Activated CD8-positive, alpha-beta memory T cell treated with anti-CD3 and anti-CD28 coated beads, Interleukin-2, amount 50 U/mL, for 1 hour (primary cell): Measurements from ENCODE around the gene ITGAD.

Experiments
- DNase-seq: peaks from one replicate; pipeline ENCODE4 v3.0.0-alpha.2; 2020; ENCODE audit errors: extremely low read depth

Gene ITGAD

DNA sequence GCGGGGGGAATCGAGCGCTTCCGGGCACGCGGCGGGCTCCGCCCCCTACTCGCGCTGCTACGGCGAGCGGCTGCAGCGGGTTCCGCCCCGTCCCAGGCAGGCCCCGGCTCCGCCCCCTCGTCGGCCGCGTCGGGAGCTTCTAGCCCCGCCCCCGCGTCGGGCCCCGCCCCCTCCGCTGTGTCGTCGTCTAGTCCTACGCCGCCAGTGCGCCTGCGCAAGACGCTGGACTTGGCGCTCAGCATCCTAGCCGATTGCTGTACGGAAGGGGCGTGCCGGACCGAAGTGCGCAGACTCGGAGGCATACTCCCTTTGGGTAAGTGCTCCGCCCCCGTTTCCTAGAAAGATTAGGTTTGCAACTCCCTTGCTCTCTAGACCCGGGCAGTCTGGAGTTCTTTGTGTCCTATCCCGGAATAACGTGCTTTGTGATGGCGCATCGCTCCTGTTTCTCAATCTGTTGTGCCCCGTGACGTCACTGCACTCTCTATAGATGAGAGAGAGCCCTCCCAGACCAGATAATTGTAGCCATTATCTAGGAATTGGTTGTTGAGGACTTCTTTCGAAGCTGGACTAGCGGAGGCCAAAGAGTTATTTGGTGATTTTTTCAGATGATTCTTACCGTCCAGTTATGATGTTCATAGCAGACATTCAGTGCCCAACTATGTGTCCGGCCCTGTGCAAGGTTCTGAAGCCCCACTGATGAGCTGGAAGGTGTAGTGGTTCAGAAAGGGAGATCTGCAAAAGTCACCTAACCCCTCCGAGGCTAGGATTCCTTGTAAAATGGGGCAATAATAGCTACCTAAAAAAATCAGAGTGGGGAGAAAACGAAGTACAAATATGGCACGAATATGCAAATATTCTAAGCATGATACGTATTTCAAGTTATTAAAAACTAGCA is 66.8 kb downstream of the ITGAD start:
- DNase-seq, result peak; percentile 100

- no peak for DNase-seq
Measured at GRCh38 chr16:31460582-31461002, 67.5 kb downstream of the ITGAD start.

- no peak for DNase-seq
Measured at GRCh38 chr16:31461201-31461920, 68.2 kb downstream of the ITGAD start.

DNA sequence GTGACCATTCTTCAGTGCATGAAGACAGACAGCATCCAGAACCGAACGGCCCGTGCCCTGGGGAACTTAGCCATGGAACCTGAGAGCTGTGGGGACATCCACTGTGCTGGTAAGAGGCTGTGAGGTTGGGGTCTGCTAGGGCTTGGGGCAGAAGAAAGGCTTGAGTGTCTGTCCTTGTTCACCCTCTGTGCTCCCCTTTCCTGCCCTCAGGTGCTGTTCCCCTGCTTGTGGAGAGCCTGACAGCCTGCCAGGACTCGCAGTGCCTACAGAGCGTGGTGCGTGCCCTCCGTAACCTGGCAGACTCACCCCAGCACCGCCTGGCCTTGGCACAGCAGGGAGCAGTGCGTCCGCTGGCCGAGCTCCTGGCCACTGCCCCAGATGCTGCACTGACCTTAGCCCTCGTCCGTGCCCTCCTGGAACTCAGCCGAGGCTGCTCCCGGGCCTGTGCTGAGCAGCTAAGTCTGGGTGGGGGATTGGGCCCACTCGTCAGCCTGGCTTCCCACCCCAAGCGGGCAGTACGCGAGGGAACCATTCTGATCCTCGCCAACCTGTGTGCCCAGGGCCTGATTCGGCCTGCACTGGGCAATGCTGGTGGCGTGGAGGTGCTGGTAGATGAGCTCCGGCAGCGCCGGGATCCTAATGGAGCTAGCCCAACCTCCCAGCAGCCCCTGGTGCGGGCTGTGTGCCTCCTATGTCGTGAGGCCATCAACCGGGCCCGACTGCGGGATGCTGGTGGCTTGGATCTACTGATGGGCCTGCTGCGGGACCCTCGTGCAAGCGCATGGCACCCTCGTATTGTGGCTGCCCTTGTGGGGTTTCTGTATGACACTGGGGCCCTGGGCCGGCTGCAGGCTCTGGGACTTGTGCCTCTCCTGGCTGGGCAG is 69.0 kb downstream of the ITGAD start:
- no peak for DNase-seq

- no peak for DNase-seq
Measured at GRCh38 chr16:31464348-31464769, 71.2 kb downstream of the ITGAD start.

- DNase-seq, result no peak
Measured at GRCh38 chr16:31464781-31465260, 71.7 kb downstream of the ITGAD start.

- no peak for DNase-seq
Measured at GRCh38 chr16:31465788-31466370, 72.7 kb downstream of the ITGAD start.

DNA sequence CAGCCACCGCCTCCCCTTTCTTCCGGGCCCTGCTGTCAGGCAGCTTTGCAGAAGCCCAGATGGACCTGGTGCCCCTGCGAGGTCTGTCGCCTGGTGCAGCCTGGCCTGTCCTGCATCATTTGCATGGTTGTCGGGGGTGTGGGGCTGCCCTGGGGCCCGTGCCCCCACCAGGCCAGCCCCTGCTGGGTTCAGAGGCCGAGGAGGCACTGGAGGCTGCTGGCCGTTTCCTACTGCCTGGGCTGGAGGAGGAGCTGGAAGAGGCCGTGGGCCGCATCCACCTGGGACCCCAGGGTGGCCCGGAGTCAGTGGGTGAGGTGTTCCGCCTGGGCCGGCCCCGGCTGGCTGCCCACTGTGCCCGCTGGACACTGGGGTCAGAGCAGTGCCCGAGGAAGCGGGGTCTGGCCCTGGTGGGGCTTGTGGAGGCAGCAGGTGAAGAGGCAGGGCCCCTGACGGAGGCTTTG is 73.3 kb downstream of the ITGAD start:
- no peak for DNase-seq

- no peak for DNase-seq
Measured at GRCh38 chr16:31467151-31467773, 74.1 kb downstream of the ITGAD start.

DNA sequence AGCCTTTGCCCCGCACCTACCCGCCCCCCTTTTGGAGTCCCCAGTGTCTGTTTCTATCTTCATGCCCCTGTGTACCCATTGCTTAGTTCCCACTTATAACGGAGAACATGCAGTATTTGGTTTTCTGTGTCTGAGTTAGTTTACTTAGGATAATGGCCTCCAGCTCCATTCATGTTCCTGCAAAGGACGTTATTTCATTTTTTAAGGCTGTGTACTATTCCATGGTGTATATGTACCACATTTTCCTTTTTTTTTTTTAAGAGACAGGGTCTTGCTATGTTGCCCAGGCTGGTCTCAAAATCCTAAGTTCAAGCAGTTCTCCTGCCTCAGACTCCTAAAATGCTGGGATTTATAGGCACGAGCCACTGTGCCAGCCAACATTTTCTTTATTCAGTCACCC is 74.7 kb downstream of the ITGAD start:
- DNase-seq, result no peak

DNA sequence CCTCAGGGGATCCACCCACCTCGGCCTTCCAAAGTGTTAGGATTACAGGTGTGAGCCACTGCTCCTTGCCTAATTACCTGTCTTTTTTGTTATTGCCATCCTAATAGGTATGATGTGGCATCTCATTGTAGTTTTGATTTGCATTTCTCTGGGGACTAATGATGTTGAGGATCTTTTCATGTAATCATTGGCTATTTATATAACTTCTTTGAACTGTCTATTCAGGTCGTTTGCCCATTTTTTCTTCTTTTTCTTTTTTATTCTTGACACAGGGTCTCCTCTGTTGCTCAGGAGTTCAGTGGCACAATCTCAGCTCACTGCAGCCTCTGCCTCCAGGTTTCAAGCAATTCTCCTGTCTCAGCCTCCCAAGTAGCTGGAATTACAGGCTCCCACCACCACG is 77.5 kb downstream of the ITGAD start:
- DNase-seq, result no peak

GRCh38 chr16:31471241-31471874 is 78.2 kb downstream of the ITGAD start:
- no peak for DNase-seq

DNA sequence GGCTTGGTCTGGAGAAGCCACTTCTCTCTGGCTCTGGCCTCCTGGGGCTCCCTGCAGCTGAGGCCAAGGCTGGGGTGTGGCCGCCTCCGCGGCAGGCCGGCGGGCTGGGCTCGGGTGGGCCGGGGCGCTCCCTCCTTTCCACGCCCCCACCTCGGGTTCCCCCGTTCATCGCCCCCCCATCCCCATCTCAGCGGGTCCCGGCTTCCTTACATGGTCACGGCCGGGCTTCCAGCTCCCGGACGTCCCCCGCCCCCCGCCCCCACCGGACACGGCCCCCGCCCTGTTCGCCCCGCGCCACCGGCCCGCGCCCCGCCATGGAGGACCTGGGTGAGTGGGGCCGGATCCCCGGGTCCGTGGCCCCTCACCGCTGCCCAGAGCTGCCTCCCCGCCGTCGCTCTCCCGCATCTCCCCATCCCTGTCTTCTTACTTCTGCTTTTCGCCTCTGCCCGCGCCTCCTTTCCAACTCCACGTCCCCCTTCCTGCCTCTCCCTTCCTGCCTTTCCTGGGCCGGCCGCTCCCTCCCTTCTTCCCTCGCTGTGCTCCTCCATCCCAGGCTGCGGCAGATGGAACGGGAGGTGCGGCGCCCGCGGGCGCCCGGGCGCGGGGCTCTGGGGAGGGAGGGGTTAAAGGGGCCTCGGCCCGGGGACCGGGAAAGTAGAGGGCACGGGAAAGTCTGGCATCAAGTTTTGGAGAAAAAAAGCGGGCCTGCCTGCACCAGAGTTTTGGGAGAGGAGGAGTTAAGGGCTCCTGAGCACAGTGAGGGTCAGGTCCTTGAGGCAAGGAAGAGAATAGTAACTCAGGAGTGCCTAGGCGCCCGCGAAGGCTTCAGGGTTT is 79.0 kb downstream of the ITGAD start, which contains the start of gene TGFB1I1:
TSS of gene TGFB1I1 (plus strand) at position 278 of the 834 bp plus-strand sequence. CDS start at position 315, 37 bp downstream.
- no peak for DNase-seq

DNA sequence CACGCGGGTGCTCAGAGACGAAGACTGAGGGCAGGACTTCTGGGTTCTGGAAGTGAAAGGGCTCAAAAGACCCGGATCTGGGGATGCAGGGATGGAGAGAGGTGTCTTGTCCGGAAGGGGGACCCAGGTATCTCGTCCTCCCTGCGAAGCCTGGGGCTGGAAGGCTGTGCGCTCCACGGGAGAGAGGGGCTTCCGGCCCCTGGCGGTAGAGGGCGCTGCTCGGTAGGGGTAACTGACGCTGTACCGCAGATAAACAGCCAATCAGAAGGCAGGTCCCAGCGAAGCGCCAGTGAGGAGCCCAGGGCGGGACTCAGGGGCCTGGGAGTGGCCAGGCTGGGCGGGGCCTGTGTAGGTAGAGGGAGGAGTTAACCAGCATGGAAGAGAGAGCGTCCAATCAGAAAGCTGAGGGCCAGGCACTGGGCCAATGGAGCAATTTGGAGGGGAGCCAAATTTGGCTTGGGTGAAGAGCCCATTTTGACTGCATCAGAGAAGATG is 79.6 kb downstream of the ITGAD start:
- DNase-seq, result no peak

DNA sequence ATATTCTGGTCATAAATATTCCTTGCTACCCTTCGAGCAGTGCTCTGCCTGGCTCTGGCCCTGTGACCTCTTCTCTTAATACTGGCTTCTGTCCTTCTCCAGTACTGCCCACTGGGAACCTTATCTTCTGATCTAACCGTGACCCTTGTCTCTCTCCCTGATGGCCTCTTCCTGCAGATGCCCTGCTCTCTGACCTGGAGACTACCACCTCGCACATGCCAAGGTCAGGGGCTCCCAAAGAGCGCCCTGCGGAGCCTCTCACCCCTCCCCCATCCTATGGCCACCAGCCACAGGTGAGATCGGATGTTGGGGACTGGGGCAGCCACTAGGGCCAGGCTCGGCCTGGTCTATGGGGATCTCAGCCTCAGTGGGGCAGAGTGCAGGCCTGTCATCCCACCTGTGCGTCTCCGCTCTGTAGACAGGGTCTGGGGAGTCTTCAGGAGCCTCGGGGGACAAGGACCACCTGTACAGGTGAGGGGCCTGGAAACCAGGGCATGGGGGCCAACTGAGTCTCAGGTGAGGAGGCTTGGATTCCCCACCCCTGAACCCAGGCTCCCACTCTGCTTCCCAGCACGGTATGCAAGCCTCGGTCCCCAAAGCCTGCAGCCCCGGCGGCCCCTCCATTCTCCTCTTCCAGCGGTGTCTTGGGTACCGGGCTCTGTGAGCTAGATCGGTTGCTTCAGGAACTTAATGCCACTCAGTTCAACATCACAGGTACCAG is 80.3 kb downstream of the ITGAD start:
- no peak for DNase-seq

GRCh38 chr16:31474173-31474714 is 81.1 kb downstream of the ITGAD start:
- DNase-seq, result no peak

GRCh38 chr16:31474773-31475738 is 81.9 kb downstream of the ITGAD start:
- DNase-seq, result no peak
